ENCODE measurements around the gene ZNF581.

DNA sequence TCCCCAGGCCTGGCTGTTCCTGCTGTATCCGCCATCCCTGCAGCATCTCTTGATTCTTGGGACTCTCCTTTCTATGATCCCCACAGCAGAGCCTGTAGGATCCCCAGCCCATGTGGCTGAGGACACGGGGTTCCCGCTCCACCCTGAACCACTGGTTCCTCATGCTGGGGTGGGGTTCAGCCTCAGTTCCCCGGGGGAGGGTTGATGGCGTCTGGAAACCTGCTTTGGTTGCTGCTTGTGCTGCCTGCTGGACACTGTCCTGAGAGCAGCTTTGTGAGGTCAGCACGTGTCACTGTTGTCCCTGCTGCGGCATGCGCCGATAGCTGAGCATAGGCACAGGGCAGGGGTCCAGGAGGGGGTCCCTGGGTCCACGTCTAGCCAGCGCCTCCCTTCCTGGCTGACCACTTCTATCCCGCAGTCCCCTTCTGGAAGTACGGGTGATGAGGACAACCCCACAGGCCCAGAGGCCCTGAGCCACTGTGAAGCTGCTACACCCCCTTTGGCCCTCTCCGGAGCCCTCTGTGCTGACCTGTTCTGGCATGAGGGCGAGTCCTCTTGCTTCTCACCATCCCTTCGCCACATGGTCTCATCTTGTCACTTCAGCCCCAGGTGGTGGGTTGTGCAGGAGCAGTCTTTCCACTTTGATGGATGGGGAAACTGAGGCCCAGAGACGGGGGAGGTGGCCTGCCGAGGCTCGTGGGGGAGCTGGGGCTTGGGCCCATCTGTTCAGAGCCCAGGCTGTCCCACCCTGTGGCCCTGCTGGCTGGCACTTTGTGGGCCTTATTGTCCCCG is 37.1 kb downstream of the ZNF581 start:
- TF ChIP-seq, protein P1, sequence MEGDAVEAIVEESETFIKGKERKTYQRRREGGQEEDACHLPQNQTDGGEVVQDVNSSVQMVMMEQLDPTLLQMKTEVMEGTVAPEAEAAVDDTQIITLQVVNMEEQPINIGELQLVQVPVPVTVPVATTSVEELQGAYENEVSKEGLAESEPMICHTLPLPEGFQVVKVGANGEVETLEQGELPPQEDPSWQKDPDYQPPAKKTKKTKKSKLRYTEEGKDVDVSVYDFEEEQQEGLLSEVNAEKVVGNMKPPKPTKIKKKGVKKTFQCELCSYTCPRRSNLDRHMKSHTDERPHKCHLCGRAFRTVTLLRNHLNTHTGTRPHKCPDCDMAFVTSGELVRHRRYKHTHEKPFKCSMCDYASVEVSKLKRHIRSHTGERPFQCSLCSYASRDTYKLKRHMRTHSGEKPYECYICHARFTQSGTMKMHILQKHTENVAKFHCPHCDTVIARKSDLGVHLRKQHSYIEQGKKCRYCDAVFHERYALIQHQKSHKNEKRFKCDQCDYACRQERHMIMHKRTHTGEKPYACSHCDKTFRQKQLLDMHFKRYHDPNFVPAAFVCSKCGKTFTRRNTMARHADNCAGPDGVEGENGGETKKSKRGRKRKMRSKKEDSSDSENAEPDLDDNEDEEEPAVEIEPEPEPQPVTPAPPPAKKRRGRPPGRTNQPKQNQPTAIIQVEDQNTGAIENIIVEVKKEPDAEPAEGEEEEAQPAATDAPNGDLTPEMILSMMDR (IDR thresholded peaks at IDR 0.05; ENCODE audit: insufficient read depth, low read depth, low read length) = no peak
- no peak for TF ChIP-seq EZH2 (IDR thresholded peaks at IDR 0.05; ENCODE audit: insufficient read depth, low read length)
